KMS-11 (cell line): ENCODE measurements around the gene ENTPD5.

Source experiments
- H2AFZ ChIP-seq: fragments of 200-600 bp; sonication (generic); 2 replicates; pipeline ENCODE4 v1.6.1; 2016; ENCODE audit warnings: antibody characterized with exemption, mixed run types, low read depth
- H3K27ac ChIP-seq: fragments of 200-600 bp; sonication (generic); 2 replicates; pipeline ENCODE4 v1.6.1; 2016; ENCODE audit warnings: mild to moderate bottlenecking, mixed run types
- H3K27me3 ChIP-seq: fragments of 200-600 bp; sonication (generic); 2 replicates; pipeline ENCODE4 v1.6.1; 2017; ENCODE audit warnings: mild to moderate bottlenecking, low read depth, mixed run types, moderate library complexity; ENCODE audit not compliant: insufficient read depth
- H3K36me3 ChIP-seq: fragments of 200-600 bp; sonication (generic); 2 replicates; pipeline ENCODE4 v1.6.1; 2017; ENCODE audit warnings: mild to moderate bottlenecking, mixed run types; ENCODE audit not compliant: insufficient read depth
- H3K4me1 ChIP-seq: fragments of 200-600 bp; sonication (generic); 2 replicates; pipeline ENCODE4 v1.6.1; 2016; ENCODE audit warnings: mild to moderate bottlenecking, low read depth, mixed run types; ENCODE audit not compliant: poor library complexity, severe bottlenecking
- H3K4me2 ChIP-seq: fragments of 200-600 bp; sonication (generic); 2 replicates; pipeline ENCODE4 v1.7.0; 2016; ENCODE audit warnings: mild to moderate bottlenecking, mixed run types
- H3K4me3 ChIP-seq: fragments of 200-600 bp; sonication (generic); IDR thresholded peaks from 2 replicates; pipeline ENCODE4 v1.6.1; 2017; ENCODE audit warnings: low read depth, low read length, mixed read lengths; ENCODE audit not compliant: insufficient read depth
- H3K79me2 ChIP-seq: fragments of 200-600 bp; sonication (generic); 2 replicates; pipeline ENCODE4 v1.6.1; 2016; ENCODE audit warnings: low read depth, mixed run types; ENCODE audit not compliant: insufficient read depth
- H3K9ac ChIP-seq: fragments of 200-600 bp; sonication (generic); 2 replicates; pipeline ENCODE4 v1.6.1; 2016; ENCODE audit warnings: mild to moderate bottlenecking, mixed run types
- H4K20me1 ChIP-seq: fragments of 200-600 bp; sonication (generic); 2 replicates; pipeline ENCODE4 v1.6.1; 2016; ENCODE audit warnings: mild to moderate bottlenecking, mixed run types; ENCODE audit not compliant: insufficient read depth
- TF ChIP-seq, protein P1 (sequence below): fragments of 200-600 bp; sonication (generic); conservative IDR thresholded peaks from 2 replicates; pipeline ENCODE4 v1.6.1; 2017; ENCODE audit warnings: low read depth, mild to moderate bottlenecking, antibody characterized with exemption, low read length, moderate library complexity, mixed read lengths

The ENTPD5 gene, protein sequence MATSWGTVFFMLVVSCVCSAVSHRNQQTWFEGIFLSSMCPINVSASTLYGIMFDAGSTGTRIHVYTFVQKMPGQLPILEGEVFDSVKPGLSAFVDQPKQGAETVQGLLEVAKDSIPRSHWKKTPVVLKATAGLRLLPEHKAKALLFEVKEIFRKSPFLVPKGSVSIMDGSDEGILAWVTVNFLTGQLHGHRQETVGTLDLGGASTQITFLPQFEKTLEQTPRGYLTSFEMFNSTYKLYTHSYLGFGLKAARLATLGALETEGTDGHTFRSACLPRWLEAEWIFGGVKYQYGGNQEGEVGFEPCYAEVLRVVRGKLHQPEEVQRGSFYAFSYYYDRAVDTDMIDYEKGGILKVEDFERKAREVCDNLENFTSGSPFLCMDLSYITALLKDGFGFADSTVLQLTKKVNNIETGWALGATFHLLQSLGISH

DNA sequence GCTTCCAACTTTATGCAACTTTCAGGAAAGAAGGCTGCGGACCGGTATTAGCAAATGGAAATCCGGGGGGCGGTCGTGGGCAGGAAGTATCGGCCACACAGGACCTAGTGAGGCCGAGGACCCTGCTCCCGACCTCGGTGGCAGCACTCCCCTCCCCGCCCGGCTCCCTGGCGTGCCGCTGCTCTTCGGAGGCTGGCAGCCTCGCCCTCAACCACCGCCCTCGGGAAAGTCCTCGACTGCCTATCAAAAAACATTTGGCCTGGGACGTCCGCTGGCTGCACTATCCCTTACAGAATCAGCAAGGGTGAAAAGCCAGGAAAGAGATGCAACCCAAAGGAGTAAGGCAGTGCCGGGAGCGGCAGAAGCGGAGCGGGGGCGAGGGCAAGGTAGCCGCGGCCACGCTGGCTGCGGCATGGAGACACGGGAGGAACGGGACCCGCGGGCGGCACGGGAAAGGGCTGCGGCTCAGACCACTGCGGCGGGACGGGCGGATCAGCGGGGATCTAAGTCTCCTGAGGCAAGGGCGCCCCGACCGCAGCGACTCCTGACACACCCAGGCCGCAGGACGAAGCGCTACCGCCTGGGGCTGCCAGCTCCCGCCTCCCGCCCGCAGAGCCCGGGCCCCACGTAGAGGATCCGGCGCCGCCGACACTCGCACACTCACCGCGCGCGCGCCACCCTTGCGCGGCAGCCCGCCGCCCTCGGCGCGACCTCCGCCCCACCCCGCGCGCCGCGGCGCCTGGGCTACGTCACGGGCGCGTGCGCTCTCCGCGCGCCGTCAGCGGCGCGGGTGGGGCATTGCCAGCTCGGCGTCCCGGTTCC, at the start of gene ENTPD5, which contains the start of gene BBOF1:
TSS of gene ENTPD5 (minus strand) at position 703 of the 822 bp plus-strand sequence. CDS start 31,186 bp downstream, outside the sequence.
TSS of gene BBOF1 (plus strand) at position 764 of the 822 bp plus-strand sequence. CDS start 130 bp downstream, outside the sequence.
- Histone ChIP-seq H3K36me3 (no peaks in the 10 kb centered on the region), H3K79me2 (no peaks in the 10 kb centered on the region), H3K4me2 (peak within 1 kb of the TSS; percentile 62), H2AFZ (peak within 1 kb of the TSS; percentile 88), H3K27me3 (no peaks in the 10 kb centered on the region), H3K27ac (peak within 1 kb of the TSS; percentile 73), H3K9ac (peak within 1 kb of the TSS; percentile 82), H3K4me3 (no peak within 1 kb of the TSS), H3K4me1 (no peaks in the 10 kb centered on the region), H4K20me1 (no peaks in the 10 kb centered on the region)
- TF ChIP-seq, protein P1, sequence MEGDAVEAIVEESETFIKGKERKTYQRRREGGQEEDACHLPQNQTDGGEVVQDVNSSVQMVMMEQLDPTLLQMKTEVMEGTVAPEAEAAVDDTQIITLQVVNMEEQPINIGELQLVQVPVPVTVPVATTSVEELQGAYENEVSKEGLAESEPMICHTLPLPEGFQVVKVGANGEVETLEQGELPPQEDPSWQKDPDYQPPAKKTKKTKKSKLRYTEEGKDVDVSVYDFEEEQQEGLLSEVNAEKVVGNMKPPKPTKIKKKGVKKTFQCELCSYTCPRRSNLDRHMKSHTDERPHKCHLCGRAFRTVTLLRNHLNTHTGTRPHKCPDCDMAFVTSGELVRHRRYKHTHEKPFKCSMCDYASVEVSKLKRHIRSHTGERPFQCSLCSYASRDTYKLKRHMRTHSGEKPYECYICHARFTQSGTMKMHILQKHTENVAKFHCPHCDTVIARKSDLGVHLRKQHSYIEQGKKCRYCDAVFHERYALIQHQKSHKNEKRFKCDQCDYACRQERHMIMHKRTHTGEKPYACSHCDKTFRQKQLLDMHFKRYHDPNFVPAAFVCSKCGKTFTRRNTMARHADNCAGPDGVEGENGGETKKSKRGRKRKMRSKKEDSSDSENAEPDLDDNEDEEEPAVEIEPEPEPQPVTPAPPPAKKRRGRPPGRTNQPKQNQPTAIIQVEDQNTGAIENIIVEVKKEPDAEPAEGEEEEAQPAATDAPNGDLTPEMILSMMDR: no peak

DNA sequence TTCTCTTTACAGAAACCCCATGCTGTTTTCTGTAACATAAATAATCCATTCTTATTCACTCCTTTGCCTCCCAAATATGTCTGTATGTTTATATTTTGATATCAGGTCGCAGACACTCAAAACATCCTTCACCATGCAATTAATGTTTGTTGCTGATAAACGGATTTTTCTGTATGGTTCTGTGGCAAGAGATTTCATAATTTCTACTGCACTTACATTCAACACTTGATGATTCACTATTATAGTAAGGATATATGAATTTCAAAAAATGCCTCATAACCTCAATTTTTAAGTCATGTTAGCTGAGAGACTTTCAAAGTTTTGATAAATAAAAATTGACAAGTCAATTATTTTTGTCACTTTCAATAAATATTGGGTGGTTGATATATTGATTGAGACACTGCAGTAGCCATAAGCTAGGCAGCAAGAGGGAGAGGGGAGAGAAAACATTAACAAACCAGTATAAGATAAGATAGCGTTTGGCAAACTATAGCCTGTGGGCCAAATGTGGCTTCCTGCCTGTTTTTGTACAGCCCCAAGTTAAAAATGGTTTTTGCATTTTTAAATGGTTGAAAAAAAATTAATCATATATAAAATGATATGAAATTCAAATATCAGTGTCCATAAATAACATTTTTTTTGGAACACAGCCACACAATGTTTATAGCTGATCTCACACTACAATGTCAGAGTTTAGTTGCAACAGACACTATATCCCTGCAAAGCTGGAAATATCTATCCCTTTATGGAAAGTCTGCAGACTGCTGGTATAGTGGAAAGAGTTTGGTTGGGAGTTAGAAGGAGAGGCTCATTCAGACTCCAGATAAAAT, 46.9 kb upstream of the ENTPD5 start:
- Histone ChIP-seq H3K27me3 (no peaks in the 10 kb centered on the region), H3K4me3 (no peak overlapping the region), H3K4me2 (no peak overlapping the region), H3K36me3 (no peaks in the 10 kb centered on the region), H3K27ac (no peak overlapping the region), H3K9ac (no peak overlapping the region), H4K20me1 (no peaks in the 10 kb centered on the region), H3K79me2 (no peaks in the 10 kb centered on the region), H2AFZ (no peak overlapping the region), H3K4me1 (no peaks in the 10 kb centered on the region)
- TF ChIP-seq, protein P1: no peak

DNA sequence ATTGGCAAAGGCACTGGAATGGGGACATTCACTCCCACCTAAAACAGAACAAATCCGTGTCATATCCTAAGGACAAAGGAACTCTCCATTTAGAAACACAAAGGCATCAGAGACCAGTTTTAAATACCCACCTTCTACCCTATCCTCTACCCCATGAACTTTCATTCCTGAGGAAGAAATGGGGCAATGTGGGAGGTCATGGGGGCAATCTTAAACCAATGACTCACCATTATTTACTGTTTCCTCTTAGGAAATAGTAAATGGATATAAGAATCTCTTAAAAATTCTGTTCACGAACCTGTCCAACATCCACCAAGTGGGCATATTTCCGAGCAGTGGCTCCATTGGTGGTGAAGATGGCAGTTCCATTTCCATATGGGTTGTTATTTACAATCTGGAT, 45.8 kb upstream of the ENTPD5 start:
- Histone ChIP-seq H3K79me2 (no peaks in the 10 kb centered on the region), H3K4me3 (no peak overlapping the region), H4K20me1 (no peaks in the 10 kb centered on the region), H2AFZ (no peak overlapping the region), H3K4me1 (no peaks in the 10 kb centered on the region), H3K27me3 (no peaks in the 10 kb centered on the region), H3K36me3 (no peaks in the 10 kb centered on the region), H3K27ac (no peak overlapping the region), H3K4me2 (no peak overlapping the region), H3K9ac (no peak overlapping the region)
- TF ChIP-seq, protein P1: no peak

DNA sequence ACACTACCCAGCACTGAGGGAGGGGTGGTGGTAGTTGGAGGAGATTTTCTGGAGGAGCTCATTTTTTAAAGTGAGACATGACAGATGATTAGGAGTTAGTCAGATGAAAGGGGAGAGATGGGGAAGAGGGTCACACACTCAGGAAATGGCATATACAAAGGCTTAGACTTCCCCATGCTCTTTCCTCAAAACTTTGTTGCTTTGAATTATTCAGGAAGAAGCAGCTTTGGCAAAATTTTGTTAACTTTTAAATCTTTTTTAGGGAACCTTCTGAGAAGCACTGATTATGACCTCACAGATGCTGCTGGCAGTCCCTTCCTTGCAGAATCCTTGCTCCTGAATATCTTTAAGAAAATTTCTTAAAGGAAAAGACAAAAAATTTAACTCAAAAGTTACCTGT, 45.3 kb upstream of the ENTPD5 start:
- H3K4me2 ChIP-seq: no peak overlapping the region
- TF ChIP-seq, protein P1: no peak
- no peaks in the 10 kb centered on the region for H3K79me2 ChIP-seq
- no peak overlapping the region for H2AFZ ChIP-seq
- H3K9ac ChIP-seq: no peak overlapping the region
- no peaks in the 10 kb centered on the region for H3K27me3 ChIP-seq
- H4K20me1 ChIP-seq: no peaks in the 10 kb centered on the region
- no peaks in the 10 kb centered on the region for H3K36me3 ChIP-seq
- no peaks in the 10 kb centered on the region for H3K4me1 ChIP-seq
- H3K27ac ChIP-seq: no peak overlapping the region
- no peak overlapping the region for H3K4me3 ChIP-seq
